Ishikawa (cell line): ENCODE data around the gene SEMA4F.

Source experiments
- FOXM1 ChIP-seq: IDR thresholded peaks from 2 replicates; pipeline ENCODE4 v1.6.1; 2012; ENCODE audit warnings: low read depth, borderline replicate concordance
- NFIC ChIP-seq: IDR thresholded peaks from 2 replicates; pipeline ENCODE4 v1.6.1; 2012
- REST ChIP-seq: IDR thresholded peaks from 2 replicates; pipeline ENCODE4 v1.6.1; 2012; ENCODE audit warnings: low read depth, mild to moderate bottlenecking
- TF ChIP-seq, protein P1 (sequence below): IDR thresholded peaks from 2 replicates; pipeline ENCODE4 v1.6.1; 2012

DNA sequence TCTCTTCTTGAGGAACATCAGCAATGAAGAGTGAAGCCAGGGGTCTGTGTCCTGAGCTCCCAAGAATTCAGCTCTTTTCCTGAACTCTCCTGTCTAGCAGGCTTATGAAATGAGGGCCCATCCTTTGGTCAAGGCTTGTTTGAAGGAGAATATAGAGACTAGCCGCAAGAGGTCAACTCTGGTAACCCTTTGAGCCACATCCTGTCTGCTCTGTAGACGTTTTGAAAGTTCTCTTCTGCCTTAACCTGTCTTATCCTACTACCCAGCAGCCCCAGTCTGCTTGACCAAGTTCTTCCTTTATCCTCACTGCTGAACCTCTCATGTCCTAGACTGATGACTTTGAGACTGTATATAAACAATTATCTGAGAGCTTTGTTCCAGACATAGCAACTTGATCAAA, 5.4 kb downstream of the SEMA4F start:
- TF ChIP-seq NFIC: no peak
- TF ChIP-seq, protein P1, sequence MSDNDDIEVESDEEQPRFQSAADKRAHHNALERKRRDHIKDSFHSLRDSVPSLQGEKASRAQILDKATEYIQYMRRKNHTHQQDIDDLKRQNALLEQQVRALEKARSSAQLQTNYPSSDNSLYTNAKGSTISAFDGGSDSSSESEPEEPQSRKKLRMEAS: no peak
- no peak for TF ChIP-seq REST
- TF ChIP-seq FOXM1: no peak
